ENCODE measurements around the gene C3orf20.

The C3orf20 gene

DNA sequence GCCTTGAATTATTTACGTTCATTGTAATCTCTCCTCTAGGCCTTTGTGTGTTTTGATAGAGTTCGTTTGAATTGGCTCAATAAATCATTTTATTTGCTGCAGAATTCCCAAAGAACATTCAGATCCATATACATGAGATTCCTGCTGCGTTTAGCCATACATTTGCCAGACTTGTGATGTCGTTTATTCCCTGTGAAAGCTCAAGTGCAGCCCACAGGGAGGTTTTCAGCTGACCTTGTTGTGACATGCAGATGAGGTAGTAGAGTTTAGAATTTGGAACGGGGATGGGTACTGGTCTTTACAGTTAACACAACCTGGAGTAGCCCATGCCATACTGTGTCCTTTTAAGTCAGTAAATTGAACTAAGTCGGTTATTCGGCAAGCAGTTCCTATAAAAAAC is at the start of gene C3orf20:
Gene C3orf20, plus strand, starts transcription at position 301 of the 400 bp plus-strand sequence. CDS start 7,573 bp downstream, outside the sequence.
- Histone ChIP-seq H3K27me3 (ENCODE audit: control insufficient read depth, insufficient read depth, low read length) (no peaks in the 10 kb centered on the region), H3K9ac (ENCODE audit: low read length) (no peak within 1 kb of the TSS), H3K9me3 (ENCODE audit: control insufficient read depth, insufficient read depth, low read depth, low read length) (peaks cover 5% of the 10 kb centered on the region; the same call in 1 of the 2 replicates), H3K4me1 (ENCODE audit: control insufficient read depth, insufficient read depth, low read length) (no peaks in the 10 kb centered on the region), H3K27ac (ENCODE audit: low read depth, low read length) (no peak within 1 kb of the TSS), H3K4me3 (ENCODE audit: low read depth, low read length) (no peak within 1 kb of the TSS), H3K36me3 (ENCODE audit: control insufficient read depth, insufficient read depth, low read length) (peaks cover 31% of the 10 kb centered on the region)

DNA sequence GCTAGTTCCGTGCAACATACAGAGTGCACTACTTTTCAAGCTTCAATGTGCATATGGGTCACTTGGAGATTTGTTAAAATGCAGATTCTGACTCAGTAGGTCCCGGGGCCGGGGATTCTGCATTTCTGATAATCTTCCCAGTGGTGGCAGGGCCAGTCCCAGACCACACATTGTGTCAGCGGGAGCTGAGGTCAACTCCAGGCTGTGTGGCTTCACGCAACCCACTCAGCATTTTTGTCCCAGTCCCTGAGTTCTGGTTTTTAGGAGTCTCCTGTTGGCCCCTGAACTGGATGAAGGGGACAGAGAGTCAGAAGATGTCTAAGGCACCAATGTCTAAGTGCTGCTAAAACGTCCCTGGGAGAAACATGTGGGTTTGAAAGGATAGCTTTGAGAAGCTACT is 49.5 kb upstream of the C3orf20 start:
- 0 out of 2 replicates have a peak, but pooled peaks cover 3% of the 10 kb centered on the region for H3K4me1 ChIP-seq (ENCODE audit: control insufficient read depth, insufficient read depth, low read length)
- no peaks in the 10 kb centered on the region for H3K27me3 ChIP-seq (ENCODE audit: control insufficient read depth, insufficient read depth, low read length)
- H3K27ac ChIP-seq (ENCODE audit: low read depth, low read length) = no peak overlapping the region
- no peaks in the 10 kb centered on the region for H3K36me3 ChIP-seq (ENCODE audit: control insufficient read depth, insufficient read depth, low read length)
- H3K9ac ChIP-seq (ENCODE audit: low read length) = no peak overlapping the region
- H3K4me3 ChIP-seq (ENCODE audit: low read depth, low read length) = no peak overlapping the region
- peaks cover 11% of the 10 kb centered on the region for H3K9me3 ChIP-seq (ENCODE audit: control insufficient read depth, insufficient read depth, low read depth, low read length)

DNA sequence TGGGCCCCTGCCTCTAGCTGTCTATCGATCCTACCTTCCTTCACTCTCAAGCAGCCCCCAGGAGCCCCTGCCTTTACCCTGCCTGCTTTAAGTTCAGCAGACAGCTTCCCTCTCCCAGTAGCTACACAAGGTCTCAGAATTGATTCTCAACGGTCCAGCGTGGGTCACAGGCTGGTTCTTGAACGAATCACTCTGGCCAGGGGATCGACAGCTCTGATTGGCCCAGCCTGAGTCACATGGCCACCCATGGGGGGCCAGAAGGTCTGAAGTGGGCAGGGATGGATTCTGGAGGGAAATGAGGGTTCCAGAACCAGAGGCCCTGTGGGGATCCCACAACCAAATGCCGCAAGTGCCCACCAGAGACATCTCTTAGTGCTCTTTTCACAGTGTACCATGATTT is 47.1 kb upstream of the C3orf20 start:
- H3K27ac ChIP-seq (ENCODE audit: low read depth, low read length) = no peak overlapping the region
- no peaks in the 10 kb centered on the region for H3K27me3 ChIP-seq (ENCODE audit: control insufficient read depth, insufficient read depth, low read length)
- no peak overlapping the region for H3K4me3 ChIP-seq (ENCODE audit: low read depth, low read length)
- H3K36me3 ChIP-seq (ENCODE audit: control insufficient read depth, insufficient read depth, low read length) = no peaks in the 10 kb centered on the region
- H3K4me1 ChIP-seq (ENCODE audit: control insufficient read depth, insufficient read depth, low read length) = 0 out of 2 replicates have a peak, but pooled peaks cover 3% of the 10 kb centered on the region
- peaks cover 11% of the 10 kb centered on the region for H3K9me3 ChIP-seq (ENCODE audit: control insufficient read depth, insufficient read depth, low read depth, low read length)
- no peak overlapping the region for H3K9ac ChIP-seq (ENCODE audit: low read length)

DNA sequence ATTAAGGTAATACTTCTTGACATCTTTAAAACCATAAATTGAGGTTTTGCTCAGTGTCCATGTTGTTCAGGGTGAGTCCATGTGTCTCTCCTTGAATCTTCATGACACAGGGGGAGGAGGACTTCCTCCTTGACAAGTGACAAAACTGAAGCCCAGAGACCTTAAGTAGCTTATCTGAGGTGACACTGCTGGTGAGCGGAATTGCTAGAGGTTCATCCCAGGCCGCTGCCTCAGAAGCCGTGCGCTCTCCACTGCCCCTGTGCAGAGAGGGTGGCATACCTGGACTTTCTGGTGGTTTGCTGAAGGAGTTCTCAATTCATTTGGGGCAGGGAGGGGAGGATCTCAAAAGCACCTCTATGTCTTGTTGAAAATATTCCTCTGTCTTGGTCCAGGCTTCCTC is 46.5 kb upstream of the C3orf20 start:
- H3K4me3 ChIP-seq (ENCODE audit: low read depth, low read length) = no peak overlapping the region
- H3K36me3 ChIP-seq (ENCODE audit: control insufficient read depth, insufficient read depth, low read length) = no peaks in the 10 kb centered on the region
- no peak overlapping the region for H3K9ac ChIP-seq (ENCODE audit: low read length)
- H3K27me3 ChIP-seq (ENCODE audit: control insufficient read depth, insufficient read depth, low read length) = no peaks in the 10 kb centered on the region
- H3K27ac ChIP-seq (ENCODE audit: low read depth, low read length) = no peak overlapping the region
- H3K4me1 ChIP-seq (ENCODE audit: control insufficient read depth, insufficient read depth, low read length) = 0 out of 2 replicates have a peak, but pooled peaks cover 3% of the 10 kb centered on the region
- H3K9me3 ChIP-seq (ENCODE audit: control insufficient read depth, insufficient read depth, low read depth, low read length) = peaks cover 11% of the 10 kb centered on the region

DNA sequence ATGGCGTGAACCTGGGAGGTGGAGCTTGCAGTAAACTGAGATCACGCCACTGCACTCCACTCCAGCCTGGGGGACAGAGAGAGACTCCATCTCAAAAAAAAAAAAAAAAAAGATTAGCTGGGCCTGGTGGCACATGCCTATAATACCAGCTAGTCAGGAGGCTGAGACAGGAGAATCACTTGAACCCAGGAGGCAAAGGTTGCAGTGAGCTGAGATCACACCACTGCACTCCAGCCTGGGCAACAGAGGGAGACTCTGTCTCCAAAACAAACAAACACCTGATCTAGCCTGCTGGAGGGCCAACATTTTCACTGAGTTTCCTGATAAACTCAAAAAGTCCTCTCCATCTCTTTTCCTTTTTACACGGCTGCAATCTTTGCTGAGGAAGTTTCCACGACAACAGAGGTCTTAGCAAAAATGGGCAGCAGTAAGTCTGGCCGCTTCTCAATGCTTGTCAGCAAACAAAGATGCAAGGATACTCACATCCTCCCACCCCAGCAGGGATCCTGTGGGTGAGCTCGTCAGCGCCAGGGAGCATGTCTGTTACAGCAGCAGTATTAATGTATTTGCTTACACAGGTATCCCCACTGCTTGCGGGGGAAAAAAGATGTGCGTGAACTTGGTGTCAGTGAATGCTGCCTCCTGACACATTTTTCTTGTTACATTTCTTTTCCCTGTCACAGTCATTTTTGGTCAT is 44.4 kb upstream of the C3orf20 start:
- Histone ChIP-seq H3K36me3 (ENCODE audit: control insufficient read depth, insufficient read depth, low read length) (no peaks in the 10 kb centered on the region), H3K27ac (ENCODE audit: low read depth, low read length) (no peak overlapping the region), H3K27me3 (ENCODE audit: control insufficient read depth, insufficient read depth, low read length) (no peaks in the 10 kb centered on the region), H3K4me1 (ENCODE audit: control insufficient read depth, insufficient read depth, low read length) (0 out of 2 replicates have a peak, but pooled peaks cover 3% of the 10 kb centered on the region), H3K9ac (ENCODE audit: low read length) (no peak overlapping the region), H3K4me3 (ENCODE audit: low read depth, low read length) (no peak overlapping the region), H3K9me3 (ENCODE audit: control insufficient read depth, insufficient read depth, low read depth, low read length) (peaks cover 11% of the 10 kb centered on the region)

DNA sequence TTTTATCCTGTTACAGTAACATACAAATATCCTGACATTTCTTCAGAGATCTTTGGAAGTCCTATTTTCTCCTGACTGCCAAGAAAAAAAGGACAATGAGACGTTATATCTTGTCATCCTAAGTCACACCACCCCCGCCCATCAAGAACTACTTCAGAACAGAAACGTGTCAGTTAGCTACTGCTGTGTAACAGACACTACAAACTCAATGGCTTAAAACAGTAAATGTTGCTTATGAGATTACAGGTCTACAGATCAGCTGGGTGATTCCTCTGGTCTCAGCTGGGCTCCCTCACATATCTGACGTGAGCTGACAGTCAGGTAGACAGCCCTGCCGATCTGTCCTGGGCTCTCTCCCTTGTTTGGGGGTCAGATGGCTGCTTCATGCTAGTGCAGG is 43.8 kb upstream of the C3orf20 start:
- no peak overlapping the region for H3K9ac ChIP-seq (ENCODE audit: low read length)
- peaks cover 5% of the 10 kb centered on the region; the same call in 1 of the 2 replicates for H3K27me3 ChIP-seq (ENCODE audit: control insufficient read depth, insufficient read depth, low read length)
- 0 out of 2 replicates have a peak, but pooled peaks cover 3% of the 10 kb centered on the region for H3K4me1 ChIP-seq (ENCODE audit: control insufficient read depth, insufficient read depth, low read length)
- H3K27ac ChIP-seq (ENCODE audit: low read depth, low read length) = no peak overlapping the region
- H3K4me3 ChIP-seq (ENCODE audit: low read depth, low read length) = no peak overlapping the region
- no peaks in the 10 kb centered on the region for H3K36me3 ChIP-seq (ENCODE audit: control insufficient read depth, insufficient read depth, low read length)
- peaks cover 11% of the 10 kb centered on the region for H3K9me3 ChIP-seq (ENCODE audit: control insufficient read depth, insufficient read depth, low read depth, low read length)

DNA sequence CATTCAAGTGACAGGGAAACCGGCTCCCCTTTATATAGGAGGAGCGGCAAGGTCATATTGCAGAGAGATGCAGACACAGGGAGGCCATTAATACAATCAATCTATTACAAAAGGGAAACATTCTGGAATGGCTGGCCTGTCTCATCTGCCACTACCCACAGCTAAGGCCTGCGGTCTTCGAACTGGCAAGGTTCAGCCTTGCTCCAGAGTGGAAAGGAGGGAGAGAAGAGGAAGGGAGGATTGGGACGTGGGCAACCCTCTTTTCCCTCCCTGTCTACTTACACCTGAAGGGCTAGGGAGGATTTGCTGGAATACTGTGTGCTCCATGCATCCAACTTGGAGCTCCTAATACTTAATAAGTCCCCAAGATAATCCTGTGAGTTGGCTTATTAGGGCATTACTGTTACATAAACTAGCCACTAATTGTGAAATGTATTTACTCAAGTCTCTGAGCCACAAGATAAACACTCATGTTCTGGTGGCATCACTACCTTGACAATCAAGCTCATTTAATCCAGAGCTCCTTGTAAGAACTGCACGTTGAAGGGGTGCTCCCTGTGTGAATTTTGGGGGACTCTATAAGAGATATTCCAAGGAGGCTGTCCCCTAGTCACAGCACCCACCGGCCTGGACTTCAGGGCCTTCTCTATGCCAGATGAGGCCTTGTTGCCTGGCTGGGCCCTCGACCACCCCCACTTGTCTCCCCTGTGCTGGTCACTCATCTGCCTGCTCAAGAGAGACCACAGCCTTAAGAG is 43.1 kb upstream of the C3orf20 start:
- Histone ChIP-seq H3K4me1 (ENCODE audit: control insufficient read depth, insufficient read depth, low read length) (0 out of 2 replicates have a peak, but pooled peaks cover 2% of the 10 kb centered on the region), H3K4me3 (ENCODE audit: low read depth, low read length) (no peak overlapping the region), H3K27ac (ENCODE audit: low read depth, low read length) (no peak overlapping the region), H3K36me3 (ENCODE audit: control insufficient read depth, insufficient read depth, low read length) (no peaks in the 10 kb centered on the region), H3K9me3 (ENCODE audit: control insufficient read depth, insufficient read depth, low read depth, low read length) (peaks cover 11% of the 10 kb centered on the region), H3K27me3 (ENCODE audit: control insufficient read depth, insufficient read depth, low read length) (peaks cover 12% of the 10 kb centered on the region; the same call in 1 of the 2 replicates), H3K9ac (ENCODE audit: low read length) (no peak overlapping the region)

DNA sequence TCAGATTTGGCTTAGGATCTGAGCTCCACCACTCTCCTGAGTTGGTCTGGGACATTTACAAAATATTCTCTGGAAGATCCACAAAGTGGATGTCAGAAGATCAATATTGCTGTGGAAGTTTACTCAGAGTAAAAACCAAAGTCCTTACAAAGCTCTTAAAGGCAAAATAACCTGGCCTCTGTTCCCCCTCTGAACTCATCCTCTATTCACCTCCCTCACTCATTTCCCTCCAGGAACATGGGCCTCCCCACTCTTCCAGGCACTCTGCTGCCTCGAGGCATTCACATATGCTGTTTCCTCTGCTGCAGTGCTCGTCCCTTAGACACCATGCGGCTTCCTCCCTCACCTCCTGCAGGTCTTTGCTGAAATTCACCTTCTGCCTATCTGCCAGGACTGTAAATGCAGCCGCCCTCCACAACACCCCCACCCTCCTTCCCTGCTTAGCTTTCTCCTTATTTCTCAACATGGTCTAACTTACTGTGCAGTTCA is 42.5 kb upstream of the C3orf20 start:
- H3K9me3 ChIP-seq (ENCODE audit: control insufficient read depth, insufficient read depth, low read depth, low read length) = peaks cover 11% of the 10 kb centered on the region
- no peak overlapping the region for H3K27ac ChIP-seq (ENCODE audit: low read depth, low read length)
- no peaks in the 10 kb centered on the region for H3K36me3 ChIP-seq (ENCODE audit: control insufficient read depth, insufficient read depth, low read length)
- H3K27me3 ChIP-seq (ENCODE audit: control insufficient read depth, insufficient read depth, low read length) = peaks cover 15% of the 10 kb centered on the region; the same call in 1 of the 2 replicates
- H3K4me1 ChIP-seq (ENCODE audit: control insufficient read depth, insufficient read depth, low read length) = no peaks in the 10 kb centered on the region
- no peak overlapping the region for H3K9ac ChIP-seq (ENCODE audit: low read length)
- H3K4me3 ChIP-seq (ENCODE audit: low read depth, low read length) = no peak overlapping the region

DNA sequence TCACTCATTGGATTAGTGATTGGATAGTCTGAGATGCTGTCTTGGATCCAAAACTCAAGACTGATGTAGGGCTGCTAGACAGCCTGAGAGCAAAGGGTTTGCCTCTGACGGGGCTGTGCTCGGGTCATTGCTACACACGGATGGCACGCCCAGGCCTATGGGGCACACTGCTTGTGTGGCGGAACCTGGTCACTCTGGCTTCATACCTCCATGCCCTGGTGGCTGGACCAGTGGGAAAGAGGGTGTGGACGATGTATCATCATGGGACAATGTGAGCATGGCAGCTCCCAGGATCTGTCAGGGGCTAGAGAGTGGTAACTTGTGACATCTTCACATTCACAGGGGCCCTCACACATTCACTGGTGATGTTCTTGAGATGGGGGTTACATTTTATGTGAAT is 41.5 kb upstream of the C3orf20 start:
- peaks cover 5% of the 10 kb centered on the region; the same call in 1 of the 2 replicates for H3K9me3 ChIP-seq (ENCODE audit: control insufficient read depth, insufficient read depth, low read depth, low read length)
- H3K27ac ChIP-seq (ENCODE audit: low read depth, low read length) = no peak overlapping the region
- H3K27me3 ChIP-seq (ENCODE audit: control insufficient read depth, insufficient read depth, low read length) = peaks cover 15% of the 10 kb centered on the region; the same call in 1 of the 2 replicates
- no peak overlapping the region for H3K4me3 ChIP-seq (ENCODE audit: low read depth, low read length)
- no peaks in the 10 kb centered on the region for H3K4me1 ChIP-seq (ENCODE audit: control insufficient read depth, insufficient read depth, low read length)
- H3K36me3 ChIP-seq (ENCODE audit: control insufficient read depth, insufficient read depth, low read length) = no peaks in the 10 kb centered on the region
- no peak overlapping the region for H3K9ac ChIP-seq (ENCODE audit: low read length)

DNA sequence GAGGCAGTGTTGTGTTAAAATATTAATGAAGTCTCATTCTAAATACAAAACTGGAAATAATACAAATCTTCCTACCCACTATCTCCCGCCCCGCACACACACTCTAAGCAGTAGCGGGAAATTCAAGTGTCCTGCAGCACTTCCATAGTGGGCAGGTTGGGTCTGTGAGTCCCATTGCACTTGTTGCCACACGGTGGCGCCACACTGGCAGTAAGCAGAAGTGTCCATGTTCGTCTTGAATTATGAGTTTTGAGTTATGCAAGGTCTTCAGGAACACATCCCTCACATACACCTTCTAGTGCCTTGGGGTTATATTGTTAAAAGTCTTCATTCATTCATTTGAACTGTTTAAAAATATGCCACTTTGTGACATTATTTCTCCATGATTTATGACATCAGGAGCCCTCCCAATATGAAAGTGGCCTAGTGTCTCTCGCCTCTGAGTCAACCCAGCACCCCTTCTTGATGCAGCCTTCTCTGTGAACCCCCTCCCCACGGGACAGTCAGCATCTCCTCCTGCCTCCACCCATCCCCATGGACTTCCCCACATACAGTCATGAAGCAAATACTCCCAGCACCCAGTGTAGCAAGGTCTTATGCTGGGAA is 41.0 kb upstream of the C3orf20 start:
- Histone ChIP-seq H3K36me3 (ENCODE audit: control insufficient read depth, insufficient read depth, low read length) (no peaks in the 10 kb centered on the region), H3K27me3 (ENCODE audit: control insufficient read depth, insufficient read depth, low read length) (peaks cover 15% of the 10 kb centered on the region; the same call in 1 of the 2 replicates), H3K27ac (ENCODE audit: low read depth, low read length) (no peak overlapping the region), H3K9ac (ENCODE audit: low read length) (no peak overlapping the region), H3K9me3 (ENCODE audit: control insufficient read depth, insufficient read depth, low read depth, low read length) (no peaks in the 10 kb centered on the region; the same call in 1 of the 2 replicates), H3K4me1 (ENCODE audit: control insufficient read depth, insufficient read depth, low read length) (no peaks in the 10 kb centered on the region), H3K4me3 (ENCODE audit: low read depth, low read length) (no peak overlapping the region)
